K562 (cell line): Measurements from ENCODE around the gene NPAS2.

Experiments used
- CXXC5 ChIP-seq: fragments of 250-450 bp; sonication (Bioruptor Pico); IDR thresholded peaks from 2 replicates; pipeline ENCODE4 v1.8.0; 2022; ENCODE audit warnings: inconsistent platforms, mild to moderate bottlenecking, moderate library complexity
- GABPB2 ChIP-seq: fragments of 250-450 bp; sonication (Bioruptor Pico); conservative IDR thresholded peaks from 2 replicates; pipeline ENCODE4 v1.5.1; 2021; ENCODE audit warnings: mild to moderate bottlenecking
- HDAC6 ChIP-seq: IDR thresholded peaks from 2 replicates; pipeline ENCODE4 v1.6.1; 2012; ENCODE audit warnings: low read depth, mild to moderate bottlenecking, control low read depth, inconsistent platforms, low read length, moderate library complexity
- HNRNPK ChIP-seq: fragments of 200-400 bp; formaldehyde crosslinking; IDR thresholded peaks from one replicate; pipeline ENCODE4 v1.6.1; 2018; ENCODE audit warnings: mild to moderate bottlenecking, low read depth, low read length; ENCODE audit not compliant: poor library complexity, severe bottlenecking
- POLR2A ChIP-seq: fragments of 450-650 bp; conservative IDR thresholded peaks from 2 replicates; pipeline ENCODE4 v1.6.1; 2016
- RFX5 ChIP-seq: IDR thresholded peaks from 2 replicates; pipeline ENCODE4 v1.6.1; 2011; ENCODE audit warnings: low read depth, mild to moderate bottlenecking, improper control_type of control experiment, low read length
- TF ChIP-seq, protein P1 (sequence below), 3 experiments: IDR thresholded peaks in 2 of 3; conservative IDR thresholded peaks in 1 of 3; 2 replicates each; pipeline ENCODE4 v1.5.1; 2011 to 2012; ENCODE audit warnings: low read length in 3 of 3, mild to moderate bottlenecking in 3 of 3, control low read depth in 2 of 3, improper control_type of control experiment in 1 of 3, inconsistent platforms in 1 of 3, low read depth in 1 of 3, mixed read lengths in 1 of 3, moderate library complexity in 1 of 3; ENCODE audit not compliant: insufficient read depth in 2 of 3
- TF ChIP-seq, protein P2 (sequence below): sonication (generic); formaldehyde crosslinking; IDR thresholded peaks from 2 replicates; pipeline ENCODE4 v1.8.0; 2022; ENCODE audit warnings: mild to moderate bottlenecking, missing genetic modification reagents
- TF ChIP-seq, protein P3 (sequence below): sonication (generic); formaldehyde crosslinking; IDR thresholded peaks from 2 replicates; pipeline ENCODE4 v1.5.0; 2020; ENCODE audit warnings: missing genetic modification reagents
- TF ChIP-seq, protein P4 (sequence below): fragments of 450-650 bp; formaldehyde crosslinking; IDR thresholded peaks from 2 replicates; pipeline ENCODE4 v1.4.0; 2020; ENCODE audit warnings: mild to moderate bottlenecking, moderate library complexity
- TF ChIP-seq, protein P5 (sequence below), 2 experiments: fragments of 450-650 bp; formaldehyde crosslinking in 1 of 2; IDR thresholded peaks; 2 replicates each; pipeline versions ENCODE4 v1.4.0 to v1.6.1; 2014 to 2020; ENCODE audit warnings: mild to moderate bottlenecking in 2 of 2, borderline replicate concordance in 1 of 2, low read depth in 1 of 2

DNA sequence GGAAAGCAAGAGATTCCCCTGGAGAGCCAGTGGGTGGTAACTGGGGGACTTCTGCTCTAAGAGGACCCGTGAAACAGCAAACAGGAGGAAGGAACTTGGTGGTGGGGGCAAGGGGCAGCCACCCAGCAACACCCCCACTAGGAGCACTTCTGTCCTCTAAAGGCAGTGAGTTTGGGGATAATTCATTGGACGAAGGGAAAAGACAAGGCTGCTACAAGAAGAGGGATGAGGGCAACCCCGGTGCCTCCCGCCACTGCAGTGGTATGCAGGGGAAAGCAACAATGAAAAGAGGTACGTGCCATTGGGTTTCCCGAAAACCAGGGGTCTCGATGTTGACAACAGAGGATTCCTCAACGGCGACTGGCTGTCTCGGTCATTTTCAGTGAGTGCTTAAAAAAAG is 191.2 kb downstream of the NPAS2 start:
- TF ChIP-seq HNRNPK (no peak), GABPB2 (CRISPR knock-in tag) (no peak), RFX5 (no peak), HDAC6 (no peak), POLR2A (no peak), CXXC5 (no peak)
- TF ChIP-seq, protein P1, sequence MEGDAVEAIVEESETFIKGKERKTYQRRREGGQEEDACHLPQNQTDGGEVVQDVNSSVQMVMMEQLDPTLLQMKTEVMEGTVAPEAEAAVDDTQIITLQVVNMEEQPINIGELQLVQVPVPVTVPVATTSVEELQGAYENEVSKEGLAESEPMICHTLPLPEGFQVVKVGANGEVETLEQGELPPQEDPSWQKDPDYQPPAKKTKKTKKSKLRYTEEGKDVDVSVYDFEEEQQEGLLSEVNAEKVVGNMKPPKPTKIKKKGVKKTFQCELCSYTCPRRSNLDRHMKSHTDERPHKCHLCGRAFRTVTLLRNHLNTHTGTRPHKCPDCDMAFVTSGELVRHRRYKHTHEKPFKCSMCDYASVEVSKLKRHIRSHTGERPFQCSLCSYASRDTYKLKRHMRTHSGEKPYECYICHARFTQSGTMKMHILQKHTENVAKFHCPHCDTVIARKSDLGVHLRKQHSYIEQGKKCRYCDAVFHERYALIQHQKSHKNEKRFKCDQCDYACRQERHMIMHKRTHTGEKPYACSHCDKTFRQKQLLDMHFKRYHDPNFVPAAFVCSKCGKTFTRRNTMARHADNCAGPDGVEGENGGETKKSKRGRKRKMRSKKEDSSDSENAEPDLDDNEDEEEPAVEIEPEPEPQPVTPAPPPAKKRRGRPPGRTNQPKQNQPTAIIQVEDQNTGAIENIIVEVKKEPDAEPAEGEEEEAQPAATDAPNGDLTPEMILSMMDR (IDR thresholded peaks at IDR 0.05 in 2 of 3, conservative IDR thresholded peaks at IDR 0.05 in 1 of 3; ENCODE audit: insufficient read depth in 2 of 3, low read depth in 1 of 3, low read length in 3 of 3), result no peak
- TF ChIP-seq, protein P2, sequence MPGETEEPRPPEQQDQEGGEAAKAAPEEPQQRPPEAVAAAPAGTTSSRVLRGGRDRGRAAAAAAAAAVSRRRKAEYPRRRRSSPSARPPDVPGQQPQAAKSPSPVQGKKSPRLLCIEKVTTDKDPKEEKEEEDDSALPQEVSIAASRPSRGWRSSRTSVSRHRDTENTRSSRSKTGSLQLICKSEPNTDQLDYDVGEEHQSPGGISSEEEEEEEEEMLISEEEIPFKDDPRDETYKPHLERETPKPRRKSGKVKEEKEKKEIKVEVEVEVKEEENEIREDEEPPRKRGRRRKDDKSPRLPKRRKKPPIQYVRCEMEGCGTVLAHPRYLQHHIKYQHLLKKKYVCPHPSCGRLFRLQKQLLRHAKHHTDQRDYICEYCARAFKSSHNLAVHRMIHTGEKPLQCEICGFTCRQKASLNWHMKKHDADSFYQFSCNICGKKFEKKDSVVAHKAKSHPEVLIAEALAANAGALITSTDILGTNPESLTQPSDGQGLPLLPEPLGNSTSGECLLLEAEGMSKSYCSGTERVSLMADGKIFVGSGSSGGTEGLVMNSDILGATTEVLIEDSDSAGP (CRISPR knock-in tag), result no peak
- TF ChIP-seq, protein P3, sequence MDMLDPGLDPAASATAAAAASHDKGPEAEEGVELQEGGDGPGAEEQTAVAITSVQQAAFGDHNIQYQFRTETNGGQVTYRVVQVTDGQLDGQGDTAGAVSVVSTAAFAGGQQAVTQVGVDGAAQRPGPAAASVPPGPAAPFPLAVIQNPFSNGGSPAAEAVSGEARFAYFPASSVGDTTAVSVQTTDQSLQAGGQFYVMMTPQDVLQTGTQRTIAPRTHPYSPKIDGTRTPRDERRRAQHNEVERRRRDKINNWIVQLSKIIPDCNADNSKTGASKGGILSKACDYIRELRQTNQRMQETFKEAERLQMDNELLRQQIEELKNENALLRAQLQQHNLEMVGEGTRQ (CRISPR knock-in tag), result no peak
- TF ChIP-seq, protein P4, sequence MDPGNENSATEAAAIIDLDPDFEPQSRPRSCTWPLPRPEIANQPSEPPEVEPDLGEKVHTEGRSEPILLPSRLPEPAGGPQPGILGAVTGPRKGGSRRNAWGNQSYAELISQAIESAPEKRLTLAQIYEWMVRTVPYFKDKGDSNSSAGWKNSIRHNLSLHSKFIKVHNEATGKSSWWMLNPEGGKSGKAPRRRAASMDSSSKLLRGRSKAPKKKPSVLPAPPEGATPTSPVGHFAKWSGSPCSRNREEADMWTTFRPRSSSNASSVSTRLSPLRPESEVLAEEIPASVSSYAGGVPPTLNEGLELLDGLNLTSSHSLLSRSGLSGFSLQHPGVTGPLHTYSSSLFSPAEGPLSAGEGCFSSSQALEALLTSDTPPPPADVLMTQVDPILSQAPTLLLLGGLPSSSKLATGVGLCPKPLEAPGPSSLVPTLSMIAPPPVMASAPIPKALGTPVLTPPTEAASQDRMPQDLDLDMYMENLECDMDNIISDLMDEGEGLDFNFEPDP (CRISPR knock-in tag), result no peak
- TF ChIP-seq, protein P5, sequence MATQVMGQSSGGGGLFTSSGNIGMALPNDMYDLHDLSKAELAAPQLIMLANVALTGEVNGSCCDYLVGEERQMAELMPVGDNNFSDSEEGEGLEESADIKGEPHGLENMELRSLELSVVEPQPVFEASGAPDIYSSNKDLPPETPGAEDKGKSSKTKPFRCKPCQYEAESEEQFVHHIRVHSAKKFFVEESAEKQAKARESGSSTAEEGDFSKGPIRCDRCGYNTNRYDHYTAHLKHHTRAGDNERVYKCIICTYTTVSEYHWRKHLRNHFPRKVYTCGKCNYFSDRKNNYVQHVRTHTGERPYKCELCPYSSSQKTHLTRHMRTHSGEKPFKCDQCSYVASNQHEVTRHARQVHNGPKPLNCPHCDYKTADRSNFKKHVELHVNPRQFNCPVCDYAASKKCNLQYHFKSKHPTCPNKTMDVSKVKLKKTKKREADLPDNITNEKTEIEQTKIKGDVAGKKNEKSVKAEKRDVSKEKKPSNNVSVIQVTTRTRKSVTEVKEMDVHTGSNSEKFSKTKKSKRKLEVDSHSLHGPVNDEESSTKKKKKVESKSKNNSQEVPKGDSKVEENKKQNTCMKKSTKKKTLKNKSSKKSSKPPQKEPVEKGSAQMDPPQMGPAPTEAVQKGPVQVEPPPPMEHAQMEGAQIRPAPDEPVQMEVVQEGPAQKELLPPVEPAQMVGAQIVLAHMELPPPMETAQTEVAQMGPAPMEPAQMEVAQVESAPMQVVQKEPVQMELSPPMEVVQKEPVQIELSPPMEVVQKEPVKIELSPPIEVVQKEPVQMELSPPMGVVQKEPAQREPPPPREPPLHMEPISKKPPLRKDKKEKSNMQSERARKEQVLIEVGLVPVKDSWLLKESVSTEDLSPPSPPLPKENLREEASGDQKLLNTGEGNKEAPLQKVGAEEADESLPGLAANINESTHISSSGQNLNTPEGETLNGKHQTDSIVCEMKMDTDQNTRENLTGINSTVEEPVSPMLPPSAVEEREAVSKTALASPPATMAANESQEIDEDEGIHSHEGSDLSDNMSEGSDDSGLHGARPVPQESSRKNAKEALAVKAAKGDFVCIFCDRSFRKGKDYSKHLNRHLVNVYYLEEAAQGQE (IDR thresholded peaks at IDR 0.05; ENCODE audit: borderline replicate concordance), result no peak
- TF ChIP-seq, protein P5 (CRISPR knock-in tag; IDR thresholded peaks at IDR 0.05; ENCODE audit: low read depth), result no peak
